ENCODE results near the gene LCORL. TPM values are rescaled to one million over a fixed set of nuclear protein-coding genes. Genes with fewer than 3 reads are reported as not detected.

The LCORL gene
- total and polyA plus RNA-seq, 9 donors = 4.5 to 21.8 (median 16.6) TPM

- Histone ChIP-seq H3K9me3 (no peaks in the 10 kb centered on the region), H3K36me3 (no peaks in the 10 kb centered on the region), H3K4me3 (no peak overlapping the region), H3K27ac (no peak overlapping the region), H3K27me3 (no peaks in the 10 kb centered on the region), H3K4me1 (ENCODE audit: insufficient read depth) (no peaks in the 10 kb centered on the region)
- 45 to 72% (median 46%) methylated on average over 2 of the region's 2 CpGs for whole genome bisulfite sequencing, 3 donors
- DNase-seq = no peak
- intact Hi-C loops (cut with DNase I) = no loop called here
- TF ChIP-seq EP300 (IDR thresholded peaks at IDR 0.05) = no peak
- no peak for TF ChIP-seq POLR2A (IDR thresholded peaks at IDR 0.05)
- no peak for TF ChIP-seq CTCF (IDR thresholded peaks at IDR 0.05)
Measured at GRCh38 chr4:17995165-17995564, 26.4 kb downstream of the LCORL start.

- H3K36me3 ChIP-seq = no peaks in the 10 kb centered on the region
- no peaks in the 10 kb centered on the region for H3K4me1 ChIP-seq (ENCODE audit: insufficient read depth)
- no peaks in the 10 kb centered on the region for H3K9me3 ChIP-seq
- no peak for DNase-seq
- H3K27me3 ChIP-seq = no peaks in the 10 kb centered on the region
- intact Hi-C loops (cut with DNase I) = no loop called here
- WGBS, 3 donors = 99 to 100% (median 99%) methylated on average over 2 of the region's 2 CpGs
- no peak overlapping the region for H3K4me3 ChIP-seq
- TF ChIP-seq CTCF (IDR thresholded peaks at IDR 0.05) (no peak), POLR2A (IDR thresholded peaks at IDR 0.05) (no peak), EP300 (IDR thresholded peaks at IDR 0.05) (no peak)
- H3K27ac ChIP-seq = no peak overlapping the region
Measured at GRCh38 chr4:17985832-17986231, 35.7 kb downstream of the LCORL start.

- H3K9me3 ChIP-seq = no peaks in the 10 kb centered on the region
- no peak overlapping the region for H3K27ac ChIP-seq
- H3K4me1 ChIP-seq (ENCODE audit: insufficient read depth) = no peaks in the 10 kb centered on the region
- no peak for DNase-seq
- TF ChIP-seq EP300 (IDR thresholded peaks at IDR 0.05) = no peak
- TF ChIP-seq CTCF (IDR thresholded peaks at IDR 0.05) = no peak
- no peak for TF ChIP-seq POLR2A (IDR thresholded peaks at IDR 0.05)
- H3K36me3 ChIP-seq = no peaks in the 10 kb centered on the region
- WGBS, 3 donors = 75 to 86% (median 76%) methylated on average over 1 of the region's 1 CpG
- H3K27me3 ChIP-seq = no peaks in the 10 kb centered on the region
- intact Hi-C loops (cut with DNase I) = no loop called here
- no peak overlapping the region for H3K4me3 ChIP-seq
Measured at GRCh38 chr4:17981063-17981462, 40.5 kb downstream of the LCORL start.

- Histone ChIP-seq H3K4me3 (no peak overlapping the region), H3K27ac (no peak overlapping the region), H3K27me3 (no peaks in the 10 kb centered on the region), H3K4me1 (ENCODE audit: insufficient read depth) (peaks cover 2% of the 10 kb centered on the region), H3K9me3 (no peaks in the 10 kb centered on the region), H3K36me3 (no peaks in the 10 kb centered on the region)
- intact Hi-C loops (cut with DNase I) = no loop called here
- DNase-seq = no peak
- TF ChIP-seq CTCF (IDR thresholded peaks at IDR 0.05) = no peak
- TF ChIP-seq POLR2A (IDR thresholded peaks at IDR 0.05) = no peak
- TF ChIP-seq EP300 (IDR thresholded peaks at IDR 0.05) = no peak
Measured at GRCh38 chr4:17968721-17969120, 52.8 kb downstream of the LCORL start.

GRCh38 chr4:17967078-17967477 is 54.5 kb downstream of the LCORL start:
- TF ChIP-seq POLR2A (IDR thresholded peaks at IDR 0.05) = no peak
- no peaks in the 10 kb centered on the region for H3K27me3 ChIP-seq
- DNase-seq = no peak
- no peak overlapping the region for H3K4me3 ChIP-seq
- intact Hi-C loops (cut with DNase I) = no loop called here
- H3K4me1 ChIP-seq (ENCODE audit: insufficient read depth) = peaks cover 2% of the 10 kb centered on the region
- no peaks in the 10 kb centered on the region for H3K36me3 ChIP-seq
- H3K9me3 ChIP-seq = no peaks in the 10 kb centered on the region
- no peak overlapping the region for H3K27ac ChIP-seq
- 94 to 96% (median 95%) methylated on average over 1 of the region's 1 CpG for WGBS, 3 donors
